Adrenal gland (tissue), 12 donors: Measurements from ENCODE around the gene COPS7A. TPM values are rescaled to one million over a fixed set of nuclear protein-coding genes. Genes with fewer than 3 reads are reported as not detected.
A peak's percentile ranks its signal among the peaks of the same experiment; 100 is the strongest.

Experiments
- DNase-seq, 7 donors: peaks; one replicate each; pipeline ENCODE4 v3.0.0-alpha.2; 2019 to 2020
- H3K27ac ChIP-seq, 5 donors: fragments of 200-600 bp; sonication (generic) in 4 of 5; 1 replicate in 3 of 5; 2 replicates in 2 of 5; pipeline versions ENCODE4 v1.5.1 to v1.8.0; 2016 to 2020; ENCODE audit warnings: mild to moderate bottlenecking in 1 of 5
- H3K27me3 ChIP-seq: fragments of 200-600 bp; 2 replicates; pipeline ENCODE4 v1.8.0; 2021
- H3K36me3 ChIP-seq, 2 donors: fragments of 200-600 bp; replicated peaks in 1 of 2; 1 replicate in 1 of 2; 2 replicates in 1 of 2; pipeline versions ENCODE4 v1.5.1 to v1.8.0; 2018 to 2022
- H3K4me1 ChIP-seq, 2 donors: fragments of 200-600 bp; replicated peaks in 1 of 2; 1 replicate in 1 of 2; 2 replicates in 1 of 2; pipeline versions ENCODE4 v1.5.1 to v1.8.0; 2018 to 2021
- H3K4me3 ChIP-seq, 4 donors: fragments of 200-600 bp; sonication (generic) in 3 of 4; one replicate each; pipeline ENCODE4 v1.5.1; 2016 to 2018
- H3K9me3 ChIP-seq, 3 donors: fragments of 200-600 bp; sonication (generic) in 1 of 3; replicated peaks in 1 of 3; 1 replicate in 2 of 3; 2 replicates in 1 of 3; pipeline versions ENCODE4 v1.5.1 to v1.8.0; 2016 to 2021
- CTCF ChIP-seq, 6 experiments: fragments of 450-650 bp in 4 of 6; fragments of 200-600 bp in 2 of 6; sonication (generic) in 1 of 6; IDR thresholded peaks; 1 replicate in 5 of 6; 2 replicates in 1 of 6; pipeline versions ENCODE4 v1.5.1 to v1.8.0; 2016 to 2021; ENCODE audit warnings: antibody characterized with exemption in 6 of 6, mild to moderate bottlenecking in 2 of 6, moderate library complexity in 1 of 6
- POLR2A ChIP-seq, 2 donors: fragments of 450-650 bp; IDR thresholded peaks; one replicate each; pipeline ENCODE4 v1.6.1; 2017; ENCODE audit warnings: antibody characterized with exemption in 2 of 2, mild to moderate bottlenecking in 2 of 2, moderate library complexity in 1 of 2
- WGBS, 4 donors: extraction: QIAGEN DNeasy Blood & Tissue Kit in 2 of 4; methylation state at CpG; one replicate each; pipeline versions ENCODE4 v1.1.5 to v1.1.7; 2013 to 2017; 5-methylcytosine and 5-hydroxymethylcytosine counted together
- intact Hi-C, 2 donors: fragments of 100-400 bp; cut with DNase I; formaldehyde crosslinking; loops; one replicate each; pipeline versions ENCODE4 v1.14.1 to v1.15.0; 2022 to 2023
- polyA plus RNA-seq, 3 donors: library from polyadenylated mRNA; stranded (reverse); fragments of 200-250 nt in 2 of 3; fragments of 350-450 nt in 1 of 3; fragmentation: Illumina TruSeq in 1 of 3; extraction: RNeasy Lipid Tissue Mini Kit (QIAGEN cat#74804) in 1 of 3; gene quantifications; one replicate each; pipeline ENCODE4 v1.2.3, GENCODE V29; 2013 to 2014
- total RNA-seq, 9 donors: library from RNA; depleted of rRNA in 4 of 9; stranded (reverse); fragments of >200 nt in 4 of 9; fragments of 120-200 nt in 1 of 9; fragmentation: NEBNext Ultra II Directional in 1 of 9; extraction: Animal tissue kit (Norgen Biotek cat#: 25700) in 1 of 9; gene quantifications; one replicate each; pipeline versions ENCODE4 v1.1.0 to v1.2.4, GENCODE V29; 2013 to 2023
- donor health status: healthy with polysubstance abuse.
- donor health status: Bipolar disorder and iron deficiency.
- donor health status: DM: yes; HTN: yes; CAD: no.
- donor health status: DM: no; HTN: no; CAD: no.
- donor health status: DM: no; HTN: no; CAD: no.
- donor health status: DM: yes; HTN: yes; CAD: no.

The COPS7A gene
- total and polyA plus RNA-seq, 12 donors: 46.5 to 105 (median 81.1) TPM

- Histone ChIP-seq H3K4me3 (peak overlapping the region in 1 of 4 donors; percentile 98), H3K36me3 (peaks cover 0 to 10% of the 10 kb centered on the region in 2 donors), H3K27ac (peak overlapping the region in 2 of 5 donors; percentile 56 to 89), H3K4me1 (peaks cover 18 to 41% of the 10 kb centered on the region in 2 donors), H3K27me3 (no peaks in the 10 kb centered on the region), H3K9me3 (no peaks in the 10 kb centered on the region)
- 64 to 88% (median 68%) methylated on average over 6 of the region's 6 CpGs for WGBS, 4 donors
- DNase-seq: peak in 3 of 7 donors; percentile 37 to 82 (median 40)
- intact Hi-C loops: no loop called here
- TF ChIP-seq POLR2A (IDR thresholded peaks at IDR 0.05) (no peak), CTCF (IDR thresholded peaks at IDR 0.05) (no peak)
Observed at GRCh38 chr12:6768990-6769389, 45.1 kb downstream of the COPS7A start.

GRCh38 chr12:6769666-6770065 lies 45.8 kb downstream of the COPS7A start:
- Histone ChIP-seq H3K4me3 (no peak overlapping the region), H3K4me1 (peaks cover 18 to 37% of the 10 kb centered on the region in 2 donors), H3K27ac (no peak overlapping the region), H3K27me3 (no peaks in the 10 kb centered on the region), H3K9me3 (no peaks in the 10 kb centered on the region), H3K36me3 (peaks cover 0 to 10% of the 10 kb centered on the region in 2 donors)
- TF ChIP-seq CTCF (IDR thresholded peaks at IDR 0.05): no peak
- TF ChIP-seq POLR2A (IDR thresholded peaks at IDR 0.05): no peak
- no peak for DNase-seq
- intact Hi-C loops: no loop called here
- WGBS, 4 donors: 64 to 77% (median 69%) methylated on average over 4 of the region's 4 CpGs

- H3K9me3 ChIP-seq: no peaks in the 10 kb centered on the region
- intact Hi-C loops: no loop called here
- H3K27me3 ChIP-seq: no peaks in the 10 kb centered on the region
- WGBS, 4 donors: 85 to 95% (median 88%) methylated on average over 10 to 12 of the region's 12 CpGs
- peak overlapping the region in 1 of 5 donors; percentile 73 for H3K27ac ChIP-seq
- no peak for DNase-seq
- peaks cover 18 to 33% of the 10 kb centered on the region in 2 donors for H3K4me1 ChIP-seq
- TF ChIP-seq CTCF (IDR thresholded peaks at IDR 0.05) (no peak), POLR2A (IDR thresholded peaks at IDR 0.05) (no peak)
- no peak overlapping the region for H3K4me3 ChIP-seq
- peaks cover 0 to 10% of the 10 kb centered on the region in 2 donors for H3K36me3 ChIP-seq
Observed at GRCh38 chr12:6770094-6770493, 46.2 kb downstream of the COPS7A start.

GRCh38 chr12:6770600-6770999 lies 46.8 kb downstream of the COPS7A start:
- 76 to 85% (median 83%) methylated on average over 9 to 10 of the region's 10 CpGs for WGBS, 4 donors
- intact Hi-C loops: no loop called here
- Histone ChIP-seq H3K27me3 (no peaks in the 10 kb centered on the region), H3K36me3 (peaks cover 0 to 10% of the 10 kb centered on the region in 2 donors), H3K9me3 (no peaks in the 10 kb centered on the region), H3K27ac (peak overlapping the region in 2 of 5 donors; percentile 56 to 73), H3K4me3 (no peak overlapping the region), H3K4me1 (peaks cover 14 to 28% of the 10 kb centered on the region in 2 donors)
- DNase-seq: no peak
- TF ChIP-seq POLR2A (IDR thresholded peaks at IDR 0.05): no peak
- TF ChIP-seq CTCF (IDR thresholded peaks at IDR 0.05): no peak
